HG03103 (cell line): ENCODE results near the gene CGREF1.

Experiments
- ATAC-seq: cut with Tn5 transposase; IDR thresholded peaks from one replicate; pipeline ENCODE4 v1.9.1; 2021; ENCODE audit warnings: low read depth; ENCODE audit not compliant: unreplicated experiment

The CGREF1 gene

GRCh38 chr2:27089111-27089954 is 29.6 kb downstream of the CGREF1 start:
- no peak for ATAC-seq

- ATAC-seq: no peak
Observed at GRCh38 chr2:27088634-27089033, 30.3 kb downstream of the CGREF1 start.

GRCh38 chr2:27087823-27088410 is 31.0 kb downstream of the CGREF1 start:
- no peak for ATAC-seq

- no peak for ATAC-seq
Observed at GRCh38 chr2:27086724-27087593, 32.0 kb downstream of the CGREF1 start, which contains the start of gene KHK. TSS of gene KHK (plus strand) at chr2:27086772. CDS start at chr2:27087260, 488 bp downstream.

- peak; percentile 72 for ATAC-seq
Observed at GRCh38 chr2:27086090-27086723, 32.7 kb downstream of the CGREF1 start.

GRCh38 chr2:27085673-27086089 is 33.2 kb downstream of the CGREF1 start:
- peak; percentile 4 for ATAC-seq

- no peak for ATAC-seq
Observed at GRCh38 chr2:27085062-27085672, 33.8 kb downstream of the CGREF1 start.

GRCh38 chr2:27084297-27085061 is 34.4 kb downstream of the CGREF1 start:
- ATAC-seq: no peak

- no peak for ATAC-seq
Observed at GRCh38 chr2:27083410-27084296, 35.3 kb downstream of the CGREF1 start.

GRCh38 chr2:27082773-27083409 is 36.0 kb downstream of the CGREF1 start:
- ATAC-seq: no peak

- ATAC-seq: no peak
Observed at GRCh38 chr2:27081984-27082772, 36.8 kb downstream of the CGREF1 start.

GRCh38 chr2:27080603-27080936 is 38.4 kb downstream of the CGREF1 start:
- ATAC-seq: no peak

- no peak for ATAC-seq
Observed at GRCh38 chr2:27080140-27080469, 38.8 kb downstream of the CGREF1 start.

GRCh38 chr2:27079233-27080139 is 39.4 kb downstream of the CGREF1 start:
- no peak for ATAC-seq

- no peak for ATAC-seq
Observed at GRCh38 chr2:27078267-27079194, 40.4 kb downstream of the CGREF1 start, which contains the start of gene EMILIN1. TSS of gene EMILIN1 (plus strand) at chr2:27078615. CDS start at chr2:27079066, 451 bp downstream.
